ENCODE measurements around the gene MSX2. TPM values are rescaled to one million over a fixed set of nuclear protein-coding genes. Genes with fewer than 3 reads are reported as not detected.

The MSX2 gene
- total RNA-seq, result not detected

DNA sequence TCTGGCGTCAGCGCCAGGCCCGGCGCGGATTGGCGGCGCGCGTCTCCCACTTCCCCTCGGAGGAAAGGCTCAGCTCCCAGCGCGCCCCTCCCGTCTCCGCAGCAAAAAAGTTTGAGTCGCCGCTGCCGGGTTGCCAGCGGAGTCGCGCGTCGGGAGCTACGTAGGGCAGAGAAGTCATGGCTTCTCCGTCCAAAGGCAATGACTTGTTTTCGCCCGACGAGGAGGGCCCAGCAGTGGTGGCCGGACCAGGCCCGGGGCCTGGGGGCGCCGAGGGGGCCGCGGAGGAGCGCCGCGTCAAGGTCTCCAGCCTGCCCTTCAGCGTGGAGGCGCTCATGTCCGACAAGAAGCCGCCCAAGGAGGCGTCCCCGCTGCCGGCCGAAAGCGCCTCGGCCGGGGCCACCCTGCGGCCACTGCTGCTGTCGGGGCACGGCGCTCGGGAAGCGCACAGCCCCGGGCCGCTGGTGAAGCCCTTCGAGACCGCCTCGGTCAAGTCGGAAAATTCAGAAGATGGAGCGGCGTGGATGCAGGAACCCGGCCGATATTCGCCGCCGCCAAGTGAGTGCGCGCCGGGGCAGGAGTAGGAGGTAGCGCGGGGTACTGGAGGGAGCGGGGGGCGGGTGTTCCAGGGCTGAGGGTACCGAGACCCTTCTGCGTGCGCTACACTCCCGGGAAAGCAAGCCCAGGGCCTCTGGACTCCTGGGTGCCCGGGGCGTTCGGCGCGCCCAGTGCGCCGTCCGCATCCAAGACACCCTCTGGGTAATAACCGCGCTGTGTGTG, at the start of gene MSX2:
MSX2 (plus strand) TSS at position 99 of the 777 bp plus-strand sequence; CDS start at position 177, 78 bp downstream.

Small RNA genes within 50 kb of the gene (small RNA-seq; reads per million reads assigned to genes)
- not detected for gene MIR4634 (ENCODE audit: low replicate concordance)
